HL-60/S4 (cell line): ENCODE data around the gene FAM156A.
"Not testable (repeated sequence)": the region's sequence is repeated elsewhere in the genome, so short reads cannot be mapped to it uniquely, and the experiment has no call there.

Source experiments
- in situ Hi-C: fragments of 300-500 bp; cut with MboI; formaldehyde crosslinking; loops from 2 replicates; pipeline ENCODE4 v1.14.3; 2022; ENCODE audit warnings: low sequenced_read_pairs

Gene FAM156A, protein sequence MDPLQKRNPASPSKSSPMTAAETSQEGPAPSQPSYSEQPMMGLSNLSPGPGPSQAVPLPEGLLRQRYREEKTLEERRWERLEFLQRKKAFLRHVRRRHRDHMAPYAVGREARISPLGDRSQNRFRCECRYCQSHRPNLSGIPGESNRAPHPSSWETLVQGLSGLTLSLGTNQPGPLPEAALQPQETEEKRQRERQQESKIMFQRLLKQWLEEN

DNA sequence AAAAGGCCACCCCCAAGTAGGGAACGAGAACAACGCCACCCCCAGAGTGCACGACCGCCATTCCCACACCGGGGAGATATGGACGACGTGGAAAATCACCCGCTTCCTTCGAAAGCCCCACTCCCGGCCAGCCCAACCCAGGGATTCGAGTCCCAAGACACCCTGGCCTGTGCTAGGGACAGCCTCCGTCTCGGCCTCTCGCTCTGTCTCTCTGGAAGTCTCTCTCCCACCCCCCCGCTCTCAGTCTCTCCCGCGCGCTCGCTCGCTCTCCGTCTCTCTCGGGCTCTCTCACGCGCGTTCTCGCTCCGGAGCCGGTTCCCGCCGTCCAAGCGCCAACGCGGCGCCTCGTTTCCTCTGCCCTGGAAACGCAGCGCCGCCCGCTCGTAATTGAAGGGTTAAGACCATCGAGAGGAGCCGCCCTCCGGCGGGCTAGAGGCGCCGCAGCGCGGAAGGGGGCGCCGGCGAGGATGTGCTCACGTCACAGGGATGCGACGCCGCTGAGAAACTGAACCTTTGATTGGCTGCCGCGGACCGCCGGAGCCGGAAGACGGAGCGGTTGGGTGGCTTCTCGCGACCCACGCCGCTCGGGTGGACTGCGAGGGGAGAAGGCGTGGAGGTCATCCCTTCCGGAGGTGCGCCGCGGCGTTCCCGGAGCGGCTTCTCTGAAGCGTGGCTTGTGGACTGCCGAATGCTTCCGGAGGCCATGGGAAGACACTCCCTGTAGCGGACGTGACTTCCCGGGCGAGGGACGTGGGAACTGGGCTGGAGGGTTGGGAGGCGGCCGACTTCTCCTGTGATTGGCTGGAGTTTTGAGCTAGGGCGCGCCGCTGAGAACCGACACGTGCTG, at the start of gene FAM156A:
Gene FAM156A, minus strand, starts transcription at position 406 of the 847 bp plus-strand sequence. CDS start 9,930 bp downstream, outside the sequence.
- in situ Hi-C loops, result not testable (repeated sequence)

GRCh38 chrX:53005327-53005726, 47.0 kb upstream of the FAM156A start:
- in situ Hi-C loops, result no loop called here

GRCh38 chrX:53004811-53005210, 46.5 kb upstream of the FAM156A start:
- in situ Hi-C loops, result no loop called here

DNA sequence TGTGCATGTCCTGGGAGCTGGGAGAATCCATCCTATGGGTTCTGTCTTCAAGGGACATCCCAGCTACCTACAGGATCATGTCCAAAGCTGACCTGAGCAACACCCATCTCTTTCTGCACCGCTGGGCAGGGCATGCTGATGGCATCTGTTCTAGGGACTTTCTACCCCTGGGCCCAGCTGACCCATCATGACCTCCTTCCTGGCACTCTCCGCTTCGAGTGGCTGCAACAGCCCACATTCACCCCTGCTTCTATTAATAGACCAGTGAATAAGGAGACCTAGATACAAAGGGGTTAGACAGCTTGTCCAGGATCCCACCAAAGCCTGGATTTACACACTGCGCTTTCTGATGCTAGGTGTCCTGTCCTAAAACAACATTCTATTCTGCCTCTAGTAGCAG, 45.7 kb upstream of the FAM156A start:
- in situ Hi-C loops, result no loop called here

GRCh38 chrX:53003111-53003510, 44.8 kb upstream of the FAM156A start:
- in situ Hi-C loops, result no loop called here

- in situ Hi-C loops, result no loop called here
Observed at GRCh38 chrX:53001958-53002357, 43.6 kb upstream of the FAM156A start.

DNA sequence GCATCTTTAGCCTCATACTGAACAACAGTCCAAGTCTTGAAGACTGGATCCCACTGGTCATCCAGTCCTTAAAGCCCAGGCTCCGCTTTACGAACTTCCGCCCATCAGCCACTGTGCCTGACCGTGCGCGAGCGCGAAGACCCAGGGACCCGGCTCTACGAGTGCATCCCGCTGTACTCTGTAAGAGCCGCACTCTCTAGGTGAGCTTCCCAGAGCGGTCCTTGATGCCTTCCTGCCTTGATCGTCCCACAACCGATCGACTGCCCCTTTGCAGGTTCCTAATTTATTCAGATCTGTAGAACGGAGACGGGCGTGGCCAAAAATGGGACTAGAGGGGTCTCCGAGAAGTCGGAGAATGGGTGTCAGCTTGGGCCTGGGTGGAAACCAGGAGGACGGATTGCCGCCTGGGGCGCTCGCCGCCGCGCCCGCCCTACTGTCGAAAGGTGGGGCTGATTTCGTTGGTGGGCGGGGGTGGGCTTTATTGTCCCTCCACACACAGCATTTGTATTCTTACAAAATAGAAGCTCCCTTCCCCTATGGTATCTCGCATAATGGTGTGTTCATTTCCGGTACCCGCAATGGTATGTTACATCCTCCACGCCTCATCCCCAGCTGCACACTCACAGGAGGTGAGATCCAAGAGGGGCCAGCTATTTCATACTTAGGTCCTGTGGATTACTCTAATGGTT, 42.3 kb upstream of the FAM156A start:
- in situ Hi-C loops, result no loop called here

GRCh38 chrX:52995987-52996331, 37.6 kb upstream of the FAM156A start:
- in situ Hi-C loops, result no loop called here

GRCh38 chrX:52995135-52995986, 37.0 kb upstream of the FAM156A start:
- in situ Hi-C loops, result no loop called here

- in situ Hi-C loops, result no loop called here
Observed at GRCh38 chrX:52990848-52991247, 32.5 kb upstream of the FAM156A start.

GRCh38 chrX:52990011-52990631, 31.8 kb upstream of the FAM156A start:
- in situ Hi-C loops, result not testable (repeated sequence)

DNA sequence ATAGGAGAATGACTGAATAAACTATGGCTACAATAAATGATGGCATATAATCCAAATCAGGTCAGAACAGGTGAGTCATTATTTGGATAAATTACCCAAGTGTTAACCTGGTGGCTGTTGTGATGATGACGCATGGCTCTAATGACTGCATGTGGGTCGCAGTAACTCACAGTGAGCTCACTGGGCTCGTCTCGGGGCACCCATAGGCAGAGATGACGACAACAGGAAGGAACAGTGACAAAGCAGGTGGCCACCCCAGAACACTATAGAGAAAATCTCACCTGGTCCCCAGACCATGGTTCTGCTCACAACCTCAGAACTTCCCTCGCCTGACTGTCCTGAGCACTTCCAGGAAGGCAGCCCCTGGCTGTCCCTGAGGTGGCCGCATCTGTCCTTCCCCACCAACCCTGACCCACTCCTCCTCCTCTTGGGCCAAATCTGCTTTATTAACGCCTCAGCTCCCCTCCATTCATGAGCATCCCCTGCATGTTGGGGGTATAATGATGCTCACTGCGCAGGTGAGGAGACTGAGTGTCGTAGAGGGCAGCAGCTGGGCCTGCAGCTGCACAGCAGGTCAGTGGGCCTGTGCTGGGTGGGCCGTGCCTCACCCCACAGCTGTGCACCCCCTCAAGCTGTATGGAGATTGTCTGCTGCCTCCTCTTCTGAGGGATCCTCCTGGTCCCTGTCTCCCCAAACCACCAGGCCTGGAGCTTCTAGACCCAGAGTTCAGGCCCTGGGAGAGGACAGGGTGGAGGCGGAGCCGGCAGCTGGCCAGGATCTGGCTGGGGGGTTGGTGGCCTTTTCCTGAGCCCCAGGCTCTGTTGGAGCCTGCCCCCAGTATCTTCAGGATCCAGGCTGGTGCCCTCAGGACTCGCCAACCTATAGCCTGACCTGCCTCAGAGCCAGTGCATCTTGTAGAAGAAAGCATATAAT, 30.9 kb upstream of the FAM156A start:
- in situ Hi-C loops, result no loop called here

- in situ Hi-C loops, result no loop called here
Observed at GRCh38 chrX:52983321-52984000, 25.1 kb upstream of the FAM156A start.

DNA sequence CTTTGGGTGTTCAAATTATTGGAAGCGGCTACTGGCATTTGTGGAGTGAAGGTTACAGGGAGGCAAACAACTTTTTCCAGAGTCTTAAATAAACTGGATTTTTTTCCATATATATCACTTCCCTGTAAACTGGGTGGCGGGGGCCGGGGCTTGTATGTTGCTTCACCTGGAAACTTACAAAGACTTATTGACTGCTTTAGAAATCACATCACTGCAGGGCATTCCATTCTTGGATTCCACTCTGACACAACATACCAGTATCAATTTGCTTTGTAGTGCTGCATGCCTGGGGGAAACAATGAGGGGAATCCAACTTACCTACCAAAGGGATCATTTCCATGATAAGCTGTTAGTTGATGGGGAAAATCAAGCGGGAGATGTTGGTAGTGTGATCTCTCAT, 21.7 kb upstream of the FAM156A start:
- in situ Hi-C loops, result no loop called here

- in situ Hi-C loops, result no loop called here
Observed at GRCh38 chrX:52979568-52979967, 21.2 kb upstream of the FAM156A start.

GRCh38 chrX:52977953-52978352, 19.6 kb upstream of the FAM156A start:
- in situ Hi-C loops, result no loop called here

DNA sequence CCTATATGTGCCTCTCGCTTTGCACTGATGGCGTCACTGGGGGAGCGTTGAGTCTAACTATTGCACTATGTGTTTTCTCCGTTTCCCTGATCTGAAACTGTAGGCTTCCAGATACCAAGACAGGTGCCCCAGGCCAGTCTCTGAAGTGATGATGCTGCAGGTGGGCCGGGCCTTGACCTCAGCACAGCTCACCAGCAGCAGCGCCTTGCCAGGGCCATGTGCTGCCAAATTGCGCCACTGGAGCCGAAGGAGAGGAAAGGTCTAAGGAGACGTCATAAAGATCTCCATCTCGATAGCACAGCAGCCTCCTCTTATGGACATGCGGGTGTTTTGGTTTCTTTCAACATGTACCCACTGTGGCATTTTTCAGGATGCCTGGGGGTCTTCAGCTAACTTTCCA, 17.3 kb upstream of the FAM156A start:
- in situ Hi-C loops, result not testable (repeated sequence)

- in situ Hi-C loops, result not testable (repeated sequence)
Observed at GRCh38 chrX:52974336-52974992, 16.1 kb upstream of the FAM156A start.
